ENCODE data around the gene NHS.
A peak's percentile ranks its signal among the peaks of the same experiment; 100 is the strongest.

NHS gene

DNA sequence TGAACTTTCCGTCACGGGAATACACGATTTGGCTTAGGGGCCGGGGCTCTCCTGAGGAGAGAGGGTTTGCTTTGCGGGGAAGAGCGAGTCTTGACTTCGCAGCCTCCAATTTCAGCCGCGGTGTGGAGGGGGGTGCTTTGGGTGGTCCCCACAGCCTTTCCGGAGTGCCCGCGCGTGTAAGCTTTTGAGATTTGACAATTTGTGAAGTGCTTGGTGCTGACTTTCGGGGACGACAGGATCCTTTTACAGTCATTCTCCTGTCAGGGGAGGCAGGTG is 362.6 kb downstream of the NHS start:
- Histone ChIP-seq H4K20me1 (ENCODE audit: insufficient read depth) (no peaks in the 10 kb centered on the region; the same call in 1 of the 2 replicates), H3K4me3 (IDR thresholded peaks at IDR 0.05; ENCODE audit: insufficient read depth, low read depth, low read length) (no peak overlapping the region), H3K27me3 (ENCODE audit: insufficient read depth, low read depth) (no peaks in the 10 kb centered on the region), H3K36me3 (ENCODE audit: insufficient read depth) (no peaks in the 10 kb centered on the region), H3K79me2 (ENCODE audit: insufficient read depth, low read depth) (peaks cover 19% of the 10 kb centered on the region), H3K27ac (peak overlapping the region; percentile 62), H3K4me2 (peak overlapping the region; percentile 96), H3K4me1 (ENCODE audit: low read depth, poor library complexity, severe bottlenecking) (peaks cover 7% of the 10 kb centered on the region), H3K9ac (peak overlapping the region; percentile 74), H2AFZ (ENCODE audit: low read depth) (peak overlapping the region; percentile 60; the same call in 1 of the 2 replicates)
- TF ChIP-seq CTCF (conservative IDR thresholded peaks at IDR 0.05; ENCODE audit: low read depth, low read length), result no peak

- peak overlapping the region; percentile 74 for H3K9ac ChIP-seq
- no peak for TF ChIP-seq CTCF (conservative IDR thresholded peaks at IDR 0.05; ENCODE audit: low read depth, low read length)
- no peaks in the 10 kb centered on the region for H3K36me3 ChIP-seq (ENCODE audit: insufficient read depth)
These were observed 363.1 kb downstream of the NHS start for GRCh38 chrX:17737986-17738713.

DNA sequence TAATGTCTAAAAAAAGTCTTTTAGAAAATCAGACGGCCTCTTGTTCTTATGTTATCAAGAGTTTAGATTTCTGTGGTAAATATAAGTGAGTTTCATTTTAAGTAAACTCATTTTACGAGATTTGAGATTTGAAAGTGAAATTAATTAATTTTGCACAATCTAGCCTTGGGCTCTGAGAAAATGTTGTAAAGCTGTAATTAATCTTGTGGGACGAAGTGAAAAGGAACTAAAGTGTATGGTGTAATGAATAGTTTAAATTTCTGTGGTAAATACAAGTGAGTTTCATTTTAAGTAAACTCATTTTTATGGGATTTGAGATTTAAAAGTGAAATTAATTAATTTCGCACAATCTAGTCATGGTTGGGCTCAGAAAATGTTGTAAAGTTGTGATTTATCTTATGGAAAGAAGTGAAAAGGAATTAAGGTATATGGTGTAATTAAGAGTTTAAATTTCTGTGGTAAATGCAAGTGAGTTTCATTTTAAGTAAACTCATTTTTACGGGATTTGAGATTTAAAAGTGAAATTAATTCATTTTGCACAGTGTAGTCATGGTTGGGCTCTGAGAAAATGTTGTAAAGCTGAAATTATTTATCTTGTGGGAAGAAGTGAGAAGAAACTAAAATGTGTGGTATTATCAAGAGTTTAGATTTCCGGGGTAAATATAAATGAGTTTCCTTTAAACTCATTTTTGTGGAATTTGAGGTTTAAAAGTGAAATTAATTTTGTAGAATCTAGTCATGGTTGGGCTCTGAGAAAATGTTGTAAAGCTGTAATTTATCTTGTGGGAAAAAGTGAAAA is 363.9 kb downstream of the NHS start:
- peak overlapping the region; percentile 62 for H3K27ac ChIP-seq
- no peaks in the 10 kb centered on the region for H3K27me3 ChIP-seq (ENCODE audit: insufficient read depth, low read depth)
- TF ChIP-seq CTCF (conservative IDR thresholded peaks at IDR 0.05; ENCODE audit: low read depth, low read length), result no peak
- H3K4me3 ChIP-seq (IDR thresholded peaks at IDR 0.05; ENCODE audit: insufficient read depth, low read depth, low read length), result no peak overlapping the region
- no peaks in the 10 kb centered on the region for H3K36me3 ChIP-seq (ENCODE audit: insufficient read depth)
- peak overlapping the region; percentile 96 for H3K4me2 ChIP-seq
- peak overlapping the region; percentile 60; the same call in 1 of the 2 replicates for H2AFZ ChIP-seq (ENCODE audit: low read depth)
- no peaks in the 10 kb centered on the region; the same call in 1 of the 2 replicates for H4K20me1 ChIP-seq (ENCODE audit: insufficient read depth)
- H3K4me1 ChIP-seq (ENCODE audit: low read depth, poor library complexity, severe bottlenecking), result peaks cover 7% of the 10 kb centered on the region
- H3K9ac ChIP-seq, result peak overlapping the region; percentile 74; the same call in 1 of the 2 replicates
- H3K79me2 ChIP-seq (ENCODE audit: insufficient read depth, low read depth), result peaks cover 19% of the 10 kb centered on the region

More at GRCh38 chrX:17737986-17738713, 363.1 kb downstream of the NHS start:
- peak overlapping the region; percentile 62 for H3K27ac ChIP-seq
- no peak overlapping the region for H3K4me3 ChIP-seq (IDR thresholded peaks at IDR 0.05; ENCODE audit: insufficient read depth, low read depth, low read length)
- peaks cover 19% of the 10 kb centered on the region for H3K79me2 ChIP-seq (ENCODE audit: insufficient read depth, low read depth)
- peak overlapping the region; percentile 96 for H3K4me2 ChIP-seq
- H4K20me1 ChIP-seq (ENCODE audit: insufficient read depth), result no peaks in the 10 kb centered on the region; the same call in 1 of the 2 replicates
- H3K4me1 ChIP-seq (ENCODE audit: low read depth, poor library complexity, severe bottlenecking), result peaks cover 7% of the 10 kb centered on the region
- no peaks in the 10 kb centered on the region for H3K27me3 ChIP-seq (ENCODE audit: insufficient read depth, low read depth)
- H2AFZ ChIP-seq (ENCODE audit: low read depth), result peak overlapping the region; percentile 60; the same call in 1 of the 2 replicates

DNA sequence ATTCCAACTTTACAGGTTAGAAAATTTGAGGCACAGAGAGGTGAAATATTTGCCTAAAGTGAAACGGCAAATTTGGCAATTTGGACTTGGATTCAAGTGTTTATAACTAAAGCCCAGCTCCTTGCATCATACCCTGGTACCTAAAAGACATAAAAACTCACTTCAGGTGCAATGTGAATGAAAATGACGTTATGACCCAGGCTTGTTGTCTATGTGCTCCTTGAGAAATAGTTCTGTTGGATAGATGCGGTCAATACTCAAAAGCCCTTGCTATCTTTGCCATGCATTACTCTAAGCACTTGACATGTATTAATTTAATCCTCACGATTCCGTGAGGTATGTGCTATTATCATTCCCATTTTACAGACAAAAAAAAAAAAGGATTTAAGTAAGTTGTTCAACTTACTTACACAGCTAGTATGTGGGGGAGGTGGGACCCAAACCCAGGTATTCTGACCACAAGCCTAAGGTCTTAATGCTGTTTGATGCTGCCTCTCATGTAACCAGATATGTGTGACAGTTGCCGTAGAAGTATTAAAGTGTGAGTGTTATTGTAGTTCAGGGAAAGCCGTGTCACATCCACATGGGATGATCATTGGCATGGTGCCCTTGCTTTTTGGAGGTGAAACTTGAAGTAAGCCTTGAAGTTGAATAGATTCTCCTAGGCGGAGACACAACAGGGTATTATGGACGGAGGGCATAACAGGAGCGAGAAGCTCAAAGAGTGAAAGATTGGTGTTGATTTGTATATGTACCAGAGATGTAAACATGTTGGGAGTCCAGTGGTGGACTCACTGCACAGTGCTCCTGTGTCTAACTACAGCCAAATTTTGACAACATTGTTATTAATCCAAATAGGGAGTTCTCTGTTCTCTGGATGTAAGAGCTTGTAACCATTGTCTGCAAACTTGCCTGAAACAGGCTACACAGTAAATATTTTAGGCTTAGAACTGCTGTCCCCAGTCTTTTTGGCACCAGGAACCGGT is 365.4 kb downstream of the NHS start:
- Histone ChIP-seq H3K27me3 (ENCODE audit: insufficient read depth, low read depth) (no peaks in the 10 kb centered on the region), H2AFZ (ENCODE audit: low read depth) (no peak overlapping the region), H3K27ac (no peak overlapping the region), H3K4me2 (no peak overlapping the region; the same call in 1 of the 2 replicates), H3K36me3 (ENCODE audit: insufficient read depth) (no peaks in the 10 kb centered on the region), H3K79me2 (ENCODE audit: insufficient read depth, low read depth) (peaks cover 19% of the 10 kb centered on the region), H3K4me1 (ENCODE audit: low read depth, poor library complexity, severe bottlenecking) (peaks cover 12% of the 10 kb centered on the region), H3K9ac (no peak overlapping the region), H4K20me1 (ENCODE audit: insufficient read depth) (no peaks in the 10 kb centered on the region; the same call in 1 of the 2 replicates), H3K4me3 (IDR thresholded peaks at IDR 0.05; ENCODE audit: insufficient read depth, low read depth, low read length) (no peak overlapping the region)
- TF ChIP-seq CTCF (conservative IDR thresholded peaks at IDR 0.05; ENCODE audit: low read depth, low read length), result no peak
